Stimulated activated CD4-positive, alpha-beta T cell treated with anti-CD3 and anti-CD28 coated beads, Interleukin-12 subunit alpha, Interleukin-12 subunit beta, amount 100 ng/mL, for 48 hours (primary cell): ENCODE results near the gene TMEM131.
"Not testable (repeated sequence)": the region's sequence is repeated elsewhere in the genome, so short reads cannot be mapped to it uniquely, and the experiment has no call there.

ENCODE experiments used
- DNase-seq, 3 donors: peaks; one replicate each; pipeline ENCODE4 v3.0.0-alpha.2; 2020; ENCODE audit warnings: low read depth in 2 of 3, low spot score in 1 of 3

Gene TMEM131

DNA sequence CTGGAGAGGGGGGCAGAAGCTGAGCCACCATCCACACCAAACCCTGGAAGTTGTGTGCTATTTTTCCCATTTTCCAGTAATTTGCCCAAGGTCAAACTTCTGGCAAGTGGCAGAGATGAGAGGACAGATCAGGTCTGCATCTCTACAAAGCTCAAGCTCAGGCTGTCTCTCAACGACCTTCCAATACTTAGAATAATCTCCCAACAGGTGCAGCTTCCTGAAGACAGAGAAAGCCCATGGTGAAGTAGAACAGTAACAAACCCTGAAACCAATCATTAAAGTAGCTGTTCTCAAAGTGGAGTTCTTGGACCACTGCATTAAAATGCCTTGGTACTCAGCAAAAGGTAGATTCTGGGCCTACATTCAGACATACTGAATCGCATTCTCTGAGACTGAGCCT is 37.6 kb downstream of the TMEM131 start:
- DNase-seq: no peak

GRCh38 chr2:97957432-97958183 is 38.1 kb downstream of the TMEM131 start:
- no peak for DNase-seq

- DNase-seq: not testable (repeated sequence)
Observed at GRCh38 chr2:97956753-97957152, 39.0 kb downstream of the TMEM131 start.

DNA sequence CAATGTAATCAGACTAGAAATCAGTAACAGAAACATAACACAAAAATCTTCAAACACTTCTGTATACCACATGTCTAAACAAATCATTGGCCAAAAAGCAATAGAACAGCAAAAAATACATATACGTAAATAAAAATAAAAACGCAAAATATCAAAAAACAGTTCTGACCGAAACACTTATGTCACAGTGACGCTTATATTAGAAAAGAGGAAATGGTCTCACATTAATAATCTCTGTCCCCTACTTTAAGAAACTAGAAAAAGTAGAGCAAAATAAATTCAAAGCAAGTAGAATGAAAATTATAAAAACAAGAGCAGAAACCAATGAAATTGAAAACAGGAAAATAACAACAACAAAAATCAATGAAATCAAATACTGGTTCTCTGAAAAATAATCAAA is 41.9 kb downstream of the TMEM131 start:
- DNase-seq: no peak

GRCh38 chr2:97952357-97952756 is 43.4 kb downstream of the TMEM131 start:
- no peak for DNase-seq

GRCh38 chr2:97951155-97951680 is 44.5 kb downstream of the TMEM131 start:
- DNase-seq: no peak

- no peak for DNase-seq
Observed at GRCh38 chr2:97950329-97951154, 45.2 kb downstream of the TMEM131 start.

DNA sequence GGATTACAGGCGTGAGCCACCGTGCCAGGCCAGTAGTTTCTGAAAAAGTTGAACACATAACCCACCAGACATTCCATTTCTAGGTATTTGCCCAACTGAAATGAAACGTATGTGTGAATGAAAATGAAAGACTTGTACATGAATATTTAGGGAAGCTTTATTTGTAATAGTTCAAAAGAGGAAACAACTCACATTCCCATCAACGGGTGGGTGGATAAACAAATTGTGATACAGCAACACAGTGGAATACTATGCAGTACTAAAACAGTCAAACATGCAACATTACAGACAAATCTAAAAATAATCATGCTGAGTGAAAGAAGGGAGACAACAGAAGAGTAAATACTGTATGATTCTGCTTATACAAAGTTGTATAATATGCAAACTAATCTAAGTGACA is 46.8 kb downstream of the TMEM131 start:
- DNase-seq: no peak

- DNase-seq: no peak
Observed at GRCh38 chr2:97945791-97946190, 50.0 kb downstream of the TMEM131 start.

DNA sequence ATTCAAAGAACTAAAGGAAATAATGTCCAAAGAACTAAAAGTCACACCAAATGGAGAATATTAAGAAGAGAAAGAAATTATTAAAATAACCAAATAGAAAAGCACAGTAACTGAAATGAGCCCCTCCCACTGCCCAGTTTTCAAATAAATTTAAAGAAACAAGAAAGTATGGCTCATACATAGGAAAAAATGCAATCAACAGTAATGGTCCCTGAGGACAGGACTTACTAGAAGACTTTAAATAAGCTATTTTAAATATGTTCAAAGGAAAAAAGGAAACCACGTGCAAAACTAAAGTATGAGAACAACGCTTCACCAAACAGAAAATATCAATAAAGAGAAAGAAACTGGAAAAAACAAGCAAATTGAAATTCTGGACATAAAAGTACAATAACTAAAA is 58.9 kb downstream of the TMEM131 start:
- DNase-seq: no peak

DNA sequence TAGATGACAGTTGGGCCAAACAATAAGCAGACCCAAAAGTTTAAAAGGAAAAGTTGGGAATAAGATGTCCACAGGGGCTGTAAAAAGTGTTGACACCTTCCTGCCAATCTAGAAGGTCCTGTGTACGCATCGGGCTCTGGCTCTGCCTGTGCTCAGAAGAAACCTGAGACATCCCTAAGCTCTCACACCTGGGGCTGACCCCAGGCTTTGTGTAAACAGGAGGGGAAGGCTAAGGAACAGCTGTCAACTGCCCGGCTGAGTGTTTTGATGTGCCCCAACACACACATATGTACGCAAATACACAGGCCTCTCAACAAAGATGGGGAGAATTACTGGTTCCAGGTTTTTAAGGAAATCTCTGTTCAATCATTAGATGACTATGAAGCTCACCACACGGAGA is 59.5 kb downstream of the TMEM131 start:
- DNase-seq: no peak

DNA sequence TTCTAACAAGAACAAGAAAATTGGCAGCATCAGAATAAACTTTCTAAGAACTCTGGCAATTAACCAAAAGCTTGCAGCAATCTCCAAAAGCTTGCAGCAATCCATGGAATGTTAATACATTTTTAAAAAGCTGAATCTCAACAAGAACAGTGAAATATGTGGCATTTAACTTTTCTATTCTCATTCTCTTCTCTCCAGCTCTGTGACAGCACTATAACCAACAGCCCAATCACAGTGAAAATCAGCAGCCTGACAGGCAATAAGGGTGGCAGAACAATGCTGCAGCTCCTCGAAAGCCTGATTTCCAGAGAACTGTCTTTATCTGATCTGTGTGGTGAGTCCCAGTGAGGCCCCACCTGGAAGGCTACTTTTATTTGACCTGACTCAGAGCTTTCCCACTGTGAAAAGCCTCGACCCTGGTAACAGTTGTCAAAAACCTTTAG is 60.0 kb downstream of the TMEM131 start:
- no peak for DNase-seq

GRCh38 chr2:97932975-97933662 is 62.6 kb downstream of the TMEM131 start:
- no peak for DNase-seq

GRCh38 chr2:97931858-97932225 is 63.9 kb downstream of the TMEM131 start:
- DNase-seq: no peak

DNA sequence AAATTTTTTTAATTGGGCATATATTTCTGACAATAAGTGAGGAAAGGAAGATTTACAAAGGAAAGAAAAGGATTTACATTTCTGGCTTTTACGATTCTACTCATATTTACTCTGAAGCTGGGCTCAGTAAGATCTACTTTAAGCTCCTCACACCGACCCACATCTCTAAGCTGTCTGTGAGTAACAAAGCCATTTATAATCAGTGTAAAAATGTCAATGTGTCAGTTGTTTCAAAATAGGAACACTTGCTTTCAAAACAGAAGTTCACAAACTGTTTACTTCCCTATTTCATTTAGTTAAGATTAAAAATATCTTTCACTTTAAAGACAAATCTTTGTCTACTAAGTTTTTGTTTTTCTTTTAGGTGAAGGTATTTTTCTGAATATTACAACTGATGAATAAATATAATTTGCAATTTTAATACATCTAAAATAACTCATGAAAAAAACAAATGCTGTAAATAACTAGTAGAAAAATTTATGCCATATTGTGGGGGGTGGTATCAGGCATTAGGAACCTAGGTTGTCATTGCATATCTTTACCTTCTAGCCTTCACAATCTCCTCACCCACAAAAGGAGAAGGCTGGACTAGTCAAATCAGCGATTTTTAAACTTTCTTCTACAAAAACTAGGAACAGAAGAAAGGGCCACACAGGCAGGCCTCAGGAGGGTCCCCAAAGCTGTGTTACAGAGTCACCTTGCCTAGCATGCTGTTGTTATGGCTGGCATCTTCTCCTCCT is 64.5 kb downstream of the TMEM131 start:
- no peak for DNase-seq

- DNase-seq: no peak
Observed at GRCh38 chr2:97928591-97928990, 67.2 kb downstream of the TMEM131 start.

DNA sequence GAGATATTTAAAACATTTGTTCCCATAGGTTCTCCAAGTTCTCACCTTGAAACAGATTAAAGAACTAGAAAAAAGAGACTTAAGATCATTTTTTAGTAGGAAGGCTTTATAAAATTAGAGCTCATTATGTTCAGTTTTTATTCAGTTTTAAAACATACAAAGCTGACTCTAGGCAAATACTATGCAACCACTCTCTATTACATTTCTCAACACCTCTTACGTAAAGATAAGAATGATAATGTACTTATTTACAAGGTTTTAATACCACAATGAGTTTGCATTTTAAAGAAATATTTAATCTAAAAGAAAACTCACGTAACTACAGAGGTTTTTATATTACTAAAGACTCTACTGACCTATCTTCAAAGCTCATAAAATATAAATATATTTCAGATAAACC is 68.8 kb downstream of the TMEM131 start:
- no peak for DNase-seq

DNA sequence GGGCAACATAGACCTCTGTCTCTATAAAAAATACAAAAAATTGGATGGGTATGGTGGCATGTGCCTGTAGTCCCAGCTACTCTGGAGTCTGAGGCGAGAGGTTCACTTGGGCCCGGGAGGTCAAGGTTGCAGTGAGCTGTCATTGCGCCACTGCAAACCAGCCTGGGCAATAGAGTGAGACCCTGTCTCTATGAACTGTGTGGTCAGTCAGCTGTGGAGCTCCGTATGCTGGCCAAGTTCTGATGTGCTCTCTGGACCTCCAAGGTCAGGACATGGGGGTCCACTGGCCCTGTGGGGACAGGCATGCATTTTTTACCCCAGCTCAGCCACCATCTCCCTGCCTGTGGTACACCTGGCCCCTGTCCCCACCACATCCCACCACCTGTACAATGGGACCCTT is 71.6 kb downstream of the TMEM131 start:
- no peak for DNase-seq

GRCh38 chr2:97919858-97920257 is 75.9 kb downstream of the TMEM131 start:
- no peak for DNase-seq

DNA sequence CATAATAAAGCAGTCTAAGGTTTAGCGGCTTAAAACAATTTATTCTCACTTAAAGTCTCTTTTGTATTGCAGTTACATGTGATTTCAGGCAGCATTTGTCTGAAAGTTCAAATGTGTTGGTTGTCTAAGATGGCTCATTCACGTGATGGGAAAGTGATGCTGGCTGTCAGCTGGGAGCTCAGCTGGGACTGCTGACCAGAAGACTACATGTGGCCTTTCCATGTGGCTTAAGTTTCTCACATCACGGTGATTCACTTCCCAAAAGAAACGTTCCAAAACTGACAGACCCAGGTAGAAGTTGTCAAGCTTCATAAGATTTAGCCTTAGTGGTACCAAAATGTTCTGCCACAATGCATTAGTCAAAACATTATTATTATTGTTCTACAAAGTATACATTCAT is 76.9 kb downstream of the TMEM131 start:
- DNase-seq: no peak

GRCh38 chr2:97917668-97918067 is 78.1 kb downstream of the TMEM131 start:
- not testable (repeated sequence) for DNase-seq
